Kidney capillary endothelial cell (primary cell): Measurements from ENCODE around the gene OSGEPL1.
"Not testable (repeated sequence)": the region's sequence is repeated elsewhere in the genome, so short reads cannot be mapped to it uniquely, and the experiment has no call there.

Experiments
- DNase-seq: peaks from one replicate; pipeline ENCODE4 v3.0.0-alpha.2; 2018; ENCODE audit warnings: low spot score

The OSGEPL1 gene

DNA sequence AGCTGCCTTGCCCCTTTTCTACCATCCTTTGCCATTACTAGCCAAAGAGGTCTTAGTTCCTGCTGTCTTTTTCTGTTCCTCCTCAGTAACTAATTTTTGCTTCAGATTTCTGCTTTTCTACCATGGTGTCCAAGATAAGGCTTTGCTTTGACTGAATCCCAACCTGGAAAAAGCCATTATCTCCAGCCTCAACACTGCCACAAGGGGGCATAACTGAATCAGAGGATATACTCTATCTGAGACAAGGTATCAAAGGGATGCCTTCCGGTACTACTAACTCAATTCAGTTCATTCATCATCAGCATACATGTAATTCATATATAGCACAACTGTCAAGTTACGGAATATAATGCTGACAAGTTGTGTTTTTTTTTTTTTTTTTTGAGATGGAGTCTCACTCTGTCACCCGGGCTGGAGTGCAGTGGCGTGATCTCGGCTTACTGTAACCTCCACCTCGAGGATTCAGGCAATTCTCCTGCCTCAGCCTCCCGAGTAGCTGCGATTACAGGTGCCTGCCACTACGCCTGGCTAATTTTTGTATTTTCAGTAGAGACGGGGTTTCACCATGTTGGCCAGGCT is 11.4 kb downstream of the OSGEPL1 start:
- DNase-seq: peak; percentile 25

DNA sequence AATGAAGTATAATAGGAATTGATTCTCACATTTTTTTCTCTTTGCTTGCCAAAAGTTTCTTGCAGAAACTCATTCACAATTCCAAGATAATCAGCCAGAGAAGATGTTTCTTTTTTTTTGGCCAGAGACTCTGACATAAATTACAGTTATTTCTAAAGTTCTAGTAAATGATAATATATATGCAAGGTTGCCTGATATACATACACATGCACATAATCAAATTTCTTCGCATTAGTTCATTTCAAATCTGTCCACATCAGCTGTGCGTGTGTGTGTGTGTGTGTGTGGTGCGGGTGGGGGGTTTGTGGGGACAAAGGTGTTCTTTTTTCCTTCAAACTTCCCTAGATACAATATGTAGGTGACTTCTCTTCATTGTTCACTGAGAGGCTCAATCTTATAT is 33.2 kb downstream of the OSGEPL1 start:
- DNase-seq: no peak

DNA sequence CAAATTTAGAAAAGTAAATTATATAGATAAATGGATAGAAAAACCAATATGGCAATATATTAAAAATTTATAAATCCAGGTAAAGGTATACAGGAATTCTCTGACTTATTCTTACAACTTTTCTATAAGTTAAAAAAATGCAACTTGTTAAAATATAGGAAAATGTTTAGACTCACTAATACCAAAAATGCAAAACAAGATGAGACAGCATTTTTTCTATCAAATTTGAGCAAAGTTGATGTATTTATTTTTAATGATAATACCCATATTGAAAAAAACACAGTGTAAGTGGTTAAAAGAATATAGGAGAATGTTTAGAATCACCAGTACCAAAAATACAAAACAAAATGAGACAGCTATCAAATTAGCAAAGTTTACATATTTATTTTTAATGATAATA is 35.7 kb downstream of the OSGEPL1 start:
- no peak for DNase-seq

DNA sequence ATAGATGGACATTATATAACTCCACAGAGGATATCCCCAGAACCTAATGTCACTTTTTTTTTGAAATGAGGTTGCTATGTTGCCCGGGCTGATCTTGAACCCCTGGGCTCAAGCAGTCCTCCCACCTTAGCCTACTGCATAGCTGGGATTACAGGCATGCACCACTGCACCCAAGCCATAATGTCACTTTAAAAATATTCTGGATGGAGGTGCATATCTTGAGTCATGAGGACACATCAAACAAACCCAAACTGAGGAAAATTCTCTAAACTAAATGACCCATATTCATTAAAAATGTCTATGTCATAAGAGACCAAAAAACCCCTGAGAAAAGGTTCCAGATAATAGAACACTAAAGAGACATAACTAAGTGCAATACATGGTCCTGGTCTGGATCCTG is 36.3 kb downstream of the OSGEPL1 start:
- DNase-seq: no peak

- no peak for DNase-seq
Measured at GRCh38 chr2:189723192-189723591, 39.4 kb downstream of the OSGEPL1 start.

DNA sequence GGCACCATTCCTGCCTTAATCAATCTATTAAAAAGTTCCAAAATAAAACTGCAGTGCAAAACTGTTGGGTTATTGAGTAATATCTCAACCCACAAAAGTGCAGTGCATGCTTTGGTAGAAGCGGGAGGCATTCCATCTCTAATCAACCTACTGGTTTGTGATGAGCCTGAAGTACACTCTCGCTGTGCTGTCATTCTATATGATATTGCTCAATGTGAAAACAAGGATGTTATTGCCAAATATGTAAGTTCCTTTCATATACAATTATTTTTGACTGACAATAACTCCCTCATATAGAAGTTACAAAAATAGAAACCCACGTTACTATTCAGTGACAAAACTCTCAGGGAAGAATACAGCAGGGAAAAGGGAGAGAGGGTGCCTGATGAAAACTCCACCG is 43.0 kb downstream of the OSGEPL1 start:
- DNase-seq: no peak

DNA sequence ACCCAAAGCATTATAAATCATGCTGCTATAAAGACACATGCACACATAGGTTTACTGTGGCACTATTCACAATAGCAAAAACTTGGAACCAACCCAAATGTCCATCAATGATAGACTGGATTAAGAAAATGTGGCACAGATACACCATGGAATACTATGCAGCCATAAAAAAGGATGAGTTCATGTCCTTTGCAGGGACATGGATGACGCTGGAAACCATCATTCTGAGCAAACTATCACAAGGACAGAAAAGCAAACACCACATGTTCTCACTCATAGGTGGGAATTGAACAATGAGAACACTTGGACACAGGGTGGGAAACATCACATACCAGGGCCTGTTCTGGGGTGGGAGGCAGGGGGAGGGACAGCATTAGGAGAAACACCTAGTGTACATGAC is 45.0 kb downstream of the OSGEPL1 start:
- not testable (repeated sequence) for DNase-seq

DNA sequence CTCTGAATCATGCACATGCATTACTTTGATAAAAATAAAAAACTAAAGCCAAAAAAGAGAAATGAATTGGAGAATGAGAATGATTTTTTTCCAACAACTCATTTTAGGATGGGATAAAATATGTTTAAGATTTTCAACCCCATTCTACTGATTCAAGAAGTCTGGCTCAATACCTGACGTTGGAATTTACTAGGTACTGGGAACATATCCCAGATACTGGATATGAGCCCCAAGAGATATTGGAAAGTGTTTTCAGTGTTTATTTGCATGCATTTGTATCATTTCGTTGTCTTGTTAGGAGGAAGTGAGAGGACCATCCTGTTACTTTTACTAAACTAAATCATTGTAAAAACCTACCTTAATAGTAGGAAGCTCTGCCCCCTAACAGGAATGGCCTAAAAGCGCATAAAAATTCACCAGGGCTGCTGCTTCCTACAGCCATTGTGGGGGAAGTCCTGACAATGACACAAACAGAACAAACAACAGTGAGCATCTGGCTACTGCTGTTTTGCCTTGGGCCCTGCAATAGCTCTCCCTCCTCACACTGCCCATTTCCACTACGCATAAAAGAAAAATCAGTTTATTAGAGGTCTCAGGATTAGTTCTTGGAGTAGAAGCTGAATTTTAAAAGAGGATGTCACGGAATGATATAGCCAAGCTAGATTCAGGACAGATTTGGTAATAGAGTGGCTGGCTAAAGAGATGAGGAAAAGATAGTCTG is 52.9 kb downstream of the OSGEPL1 start:
- no peak for DNase-seq

GRCh38 chr2:189702071-189702470 is 60.5 kb downstream of the OSGEPL1 start:
- no peak for DNase-seq

DNA sequence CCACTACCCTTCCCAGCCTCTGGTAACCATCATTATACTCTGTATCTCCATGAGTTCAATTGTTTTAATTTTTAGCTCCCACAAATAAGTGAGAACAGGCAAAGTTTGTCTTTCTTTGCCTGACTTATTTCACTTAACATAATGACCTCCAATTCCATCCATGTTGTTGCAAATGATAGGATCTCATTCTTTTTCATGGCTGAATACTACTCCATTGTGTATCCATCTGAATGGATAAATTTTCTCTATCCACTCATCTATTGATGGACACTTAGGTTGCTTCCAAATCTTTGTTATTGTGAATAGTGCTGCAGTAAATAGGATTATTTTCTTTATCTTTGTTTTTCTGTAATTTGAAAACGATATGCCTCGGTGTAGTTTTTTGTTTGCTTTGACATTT is 61.9 kb downstream of the OSGEPL1 start:
- no peak for DNase-seq

GRCh38 chr2:189698020-189698887 is 64.3 kb downstream of the OSGEPL1 start:
- peak; percentile 43 for DNase-seq
